ENCODE measurements around the gene EGFL7. TPM values are rescaled to one million over a fixed set of nuclear protein-coding genes. Genes with fewer than 3 reads are reported as not detected.

Gene EGFL7
- total and polyA plus RNA-seq, 2 of the 8 experiments (the other 6 are each of a cell fraction or from before 2014, with no cell fraction given): 37.8 to 53.4 TPM

DNA sequence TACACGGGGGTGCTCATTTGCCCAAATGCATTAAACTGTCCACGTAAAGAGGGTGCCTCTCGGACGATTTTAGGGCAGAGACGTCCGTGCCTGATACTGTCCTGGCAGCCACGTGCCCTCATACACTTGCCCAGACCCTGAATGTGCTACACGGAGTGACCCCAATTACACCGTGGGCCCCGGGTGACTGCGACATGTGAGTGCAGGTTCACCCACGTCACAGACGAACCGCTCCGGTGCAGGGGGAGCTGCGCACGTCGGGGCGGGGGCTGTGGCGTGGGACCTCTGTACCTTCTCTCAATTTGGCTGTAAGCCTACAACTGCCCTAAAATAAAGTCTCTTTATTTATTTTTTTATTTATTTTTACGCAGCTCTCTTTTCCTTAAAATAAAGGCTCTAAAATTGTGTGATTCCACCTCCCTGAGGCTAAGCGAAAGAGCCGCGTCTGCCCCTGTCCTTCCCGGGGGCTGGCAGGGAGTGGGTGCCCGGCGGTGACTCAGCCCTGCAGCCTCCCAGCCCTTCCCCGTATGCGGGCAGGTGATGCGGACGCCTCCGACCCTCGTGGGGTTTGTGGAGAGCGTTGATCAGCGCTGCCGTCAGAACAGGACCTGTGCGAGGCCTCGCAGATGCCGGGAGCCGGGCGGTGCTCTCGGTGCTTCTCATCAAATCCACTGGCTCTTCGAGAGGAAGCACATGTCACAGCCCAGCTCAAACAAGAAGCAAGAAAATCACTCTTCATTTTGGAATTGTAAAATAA is 9.2 kb upstream of the EGFL7 start:
- CTCF ChIA-PET (ENCODE audit: partially characterized antibody): interaction anchor here (0.9 to 1.5 kb wide), 6 partner anchors 9 to 166 kb away, joined by 3 to 5 read pairs (median 3); no protein-coding TSS in a partner anchor

More for the DNA sequence above, 9.2 kb upstream of the EGFL7 start:
- Histone ChIP-seq H4K20me1 (replicated peaks in 1 of 2; ENCODE audit: control insufficient read depth in 1 of 2, insufficient read depth in 2 of 2, low read length in 2 of 2) (peaks cover 0 to 1% of the 10 kb centered on the region in 2 experiments), H3K4me1 (replicated peaks in 1 of 4; ENCODE audit: control insufficient read depth in 3 of 4, insufficient read depth in 4 of 4, low read length in 3 of 4) (no peaks in the 10 kb centered on the region), H3K79me2 (ENCODE audit: control insufficient read depth in 1 of 2, insufficient read depth in 2 of 2, low read length in 2 of 2) (no peaks in the 10 kb centered on the region), H3K4me2 (ENCODE audit: insufficient read depth in 1 of 2, low read depth in 2 of 2, low read length in 2 of 2) (no peak overlapping the region), H3K18ac (ENCODE audit: extremely low read depth, low read length) (no peak overlapping the region), H3K9me3 (ENCODE audit: insufficient read depth in 2 of 2, low read depth in 1 of 2, low read length in 1 of 2) (no peaks in the 10 kb centered on the region), H4K5ac (ENCODE audit: insufficient read length, low read depth, low read length) (no peak overlapping the region), H2BK20ac (ENCODE audit: low read length) (no peak overlapping the region), H3K23ac (ENCODE audit: insufficient read length) (no peak overlapping the region), H3K36me3 (ENCODE audit: control insufficient read depth in 2 of 4, insufficient read depth in 4 of 4, low read length in 3 of 4) (no peaks in the 10 kb centered on the region), H3K27me3 (replicated peaks in 1 of 4; ENCODE audit: control insufficient read depth in 3 of 4, extremely low read depth in 1 of 4, insufficient read depth in 3 of 4, low read length in 3 of 4) (no peaks in the 10 kb centered on the region; a peak in 1 of 7 replicates), H3K4me3 (ENCODE audit: extremely low read depth in 1 of 4, insufficient read depth in 2 of 4, low read depth in 3 of 4, low read length in 4 of 4) (no peak overlapping the region), H2BK15ac (ENCODE audit: low read length) (no peak overlapping the region; the same call in 1 of the 2 replicates), H4K91ac (replicated peaks; ENCODE audit: insufficient read length, low read length) (no peak overlapping the region), H3K23me2 (ENCODE audit: low read depth, low read length) (no peaks in the 10 kb centered on the region), H3K9ac (replicated peaks in 1 of 4; ENCODE audit: extremely low read depth in 1 of 4, low read depth in 3 of 4, low read length in 3 of 4) (no peak overlapping the region), H2AK5ac (ENCODE audit: low read depth, low read length) (no peak overlapping the region), H2AFZ (ENCODE audit: low read length) (no peak overlapping the region), H3K4ac (replicated peaks; ENCODE audit: insufficient read length, low read depth, low read length) (no peak overlapping the region), H2BK120ac (replicated peaks; ENCODE audit: low read depth, low read length) (no peak overlapping the region), H2BK5ac (ENCODE audit: low read depth, low read length) (no peak overlapping the region), H2BK12ac (ENCODE audit: low read depth, low read length) (no peak overlapping the region), H3K27ac (ENCODE audit: low read depth, low read length) (no peak overlapping the region), H3K56ac (replicated peaks; ENCODE audit: insufficient read length, low read depth, low read length) (no peak overlapping the region), H3K14ac (ENCODE audit: insufficient read length) (no peak overlapping the region), H4K8ac (ENCODE audit: extremely low read depth, insufficient read depth, low read length) (no peak overlapping the region), H3K79me1 (ENCODE audit: low read depth, low read length) (no peaks in the 10 kb centered on the region)
- FAIRE-seq: no peak
- 93% methylated on average over 40 of the region's 43 CpGs; no CpG with 5 or more reads in 1 of the 2 experiments for WGBS, 2 experiments (ENCODE audit: extremely low coverage in 1 of 2, insufficient coverage in 1 of 2, insufficient read length in 1 of 2, insufficient replicate concordance in 2 of 2, low coverage in 1 of 2, low lambda C conversion rate in 2 of 2, missing lambda C conversion rate in 1 of 2)
- DNase-seq (ENCODE audit: low read depth in 1 of 2, low spot score in 2 of 2): no peak
- TF ChIP-seq TCF12 (IDR thresholded peaks at IDR 0.05; ENCODE audit: low read depth, low read length): no peak
- no peak for TF ChIP-seq HDAC2 (IDR thresholded peaks at IDR 0.05; ENCODE audit: borderline replicate concordance in 1 of 2, low read depth in 2 of 2, low read length in 2 of 2)
- TF ChIP-seq POU5F1 (IDR thresholded peaks at IDR 0.05; ENCODE audit: low read depth, low read length): no peak
- POLR2A ChIA-PET (ENCODE audit: partially characterized antibody): interaction anchor here (0.6 to 0.8 kb wide), 2 partner anchors 17 to 621 kb away, joined by 3 read pairs; no protein-coding TSS in a partner anchor
